HL-60 (cell line): Measurements from ENCODE around the gene PRR23A.

Source experiments
- DNase-seq, 2 experiments: peaks; one replicate each; pipeline ENCODE4 v3.0.0-alpha.2; 2010 to 2020; ENCODE audit warnings: low read depth in 1 of 2, low spot score in 1 of 2
- H3K27ac ChIP-seq: fragments of 250-450 bp; sonication (Bioruptor Pico); replicated peaks from 2 replicates; pipeline ENCODE4 v1.5.1; 2020; ENCODE audit warnings: mild to moderate bottlenecking, moderate library complexity
- H3K27me3 ChIP-seq: fragments of 250-450 bp; sonication (Bioruptor Pico); 2 replicates; pipeline ENCODE4 v1.5.1; 2021; ENCODE audit warnings: mild to moderate bottlenecking, moderate library complexity; ENCODE audit not compliant: insufficient read depth, poor library complexity, severe bottlenecking
- H3K4me3 ChIP-seq: replicated peaks from 2 replicates; pipeline ENCODE4 v1.5.1; 2011; ENCODE audit warnings: mild to moderate bottlenecking, control low read depth, low read length; ENCODE audit not compliant: insufficient read depth
- CTCF ChIP-seq: IDR thresholded peaks from one replicate; pipeline ENCODE4 v1.5.1; 2011; ENCODE audit warnings: low read length, control low read depth, inconsistent platforms; ENCODE audit not compliant: insufficient read depth
- GABPA ChIP-seq: IDR thresholded peaks from 2 replicates; pipeline ENCODE4 v1.6.1; 2012; ENCODE audit warnings: low read depth
- POLR2AphosphoS5 ChIP-seq: IDR thresholded peaks from 2 replicates; pipeline ENCODE4 v1.6.1; 2012; ENCODE audit warnings: low read depth
- REST ChIP-seq: IDR thresholded peaks from 2 replicates; pipeline ENCODE4 v1.6.1; 2012; ENCODE audit warnings: low read depth; ENCODE audit not compliant: insufficient replicate concordance
- SPI1 ChIP-seq: IDR thresholded peaks from 2 replicates; pipeline ENCODE4 v1.6.1; 2012; ENCODE audit warnings: low read depth, mild to moderate bottlenecking, borderline replicate concordance

Gene PRR23A

DNA sequence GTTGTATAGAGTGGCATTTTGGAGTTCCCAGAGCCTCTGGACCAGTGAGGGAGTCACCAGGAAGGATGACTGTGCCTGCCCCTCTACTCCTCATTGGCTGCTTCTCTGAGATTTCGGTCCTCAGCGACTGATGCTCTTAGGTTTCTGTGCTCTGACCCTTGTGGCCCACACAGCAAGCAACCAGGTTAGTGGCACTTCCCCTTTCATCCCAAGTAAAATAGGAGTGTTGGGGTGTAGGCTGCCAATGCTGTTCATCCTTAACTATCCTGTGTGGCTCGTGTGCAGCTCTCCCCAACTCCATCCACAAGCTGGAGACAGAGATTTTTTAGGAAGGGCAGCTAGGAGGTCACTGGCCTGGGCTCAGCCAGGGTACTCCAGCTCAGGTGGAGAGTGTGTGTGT lies 21.3 kb downstream of the PRR23A start:
- TF ChIP-seq REST (no peak), CTCF (no peak), POLR2AphosphoS5 (no peak), SPI1 (peak; percentile 52; the same call in 1 of the 2 replicates), GABPA (no peak)
- Histone ChIP-seq H3K27me3 (no peaks in the 10 kb centered on the region), H3K27ac (no peak overlapping the region), H3K4me3 (no peak overlapping the region)
- DNase-seq = no peak

- Histone ChIP-seq H3K4me3 (no peak overlapping the region), H3K27me3 (no peaks in the 10 kb centered on the region), H3K27ac (no peak overlapping the region)
- DNase-seq = no peak
- TF ChIP-seq GABPA (no peak), POLR2AphosphoS5 (no peak), REST (no peak), SPI1 (no peak), CTCF (no peak)
Observed at GRCh38 chr3:138976047-138976446, 30.0 kb downstream of the PRR23A start.

DNA sequence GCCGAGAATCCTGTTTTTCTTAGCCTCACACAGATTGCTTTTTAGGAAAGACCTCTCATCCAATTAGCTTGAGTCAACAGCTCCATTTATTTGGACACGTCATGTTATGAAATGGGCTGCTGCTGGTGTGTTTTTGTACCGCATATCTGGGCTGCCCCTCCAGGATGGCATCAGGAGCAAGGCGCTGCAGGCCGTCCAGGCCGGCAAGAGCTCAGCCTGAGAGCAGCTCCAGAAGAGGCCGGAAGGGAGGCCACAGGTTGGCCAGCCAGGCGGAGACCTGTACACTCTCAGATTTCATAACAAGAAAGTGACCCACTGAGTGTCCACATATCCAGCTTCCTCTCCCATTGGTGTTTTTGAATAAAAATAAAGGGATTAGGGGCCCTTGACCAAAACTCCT lies 30.7 kb downstream of the PRR23A start:
- no peak for DNase-seq
- TF ChIP-seq POLR2AphosphoS5 = no peak
- no peak for TF ChIP-seq REST
- no peak overlapping the region for H3K4me3 ChIP-seq
- no peaks in the 10 kb centered on the region for H3K27me3 ChIP-seq
- H3K27ac ChIP-seq = no peak overlapping the region

DNA sequence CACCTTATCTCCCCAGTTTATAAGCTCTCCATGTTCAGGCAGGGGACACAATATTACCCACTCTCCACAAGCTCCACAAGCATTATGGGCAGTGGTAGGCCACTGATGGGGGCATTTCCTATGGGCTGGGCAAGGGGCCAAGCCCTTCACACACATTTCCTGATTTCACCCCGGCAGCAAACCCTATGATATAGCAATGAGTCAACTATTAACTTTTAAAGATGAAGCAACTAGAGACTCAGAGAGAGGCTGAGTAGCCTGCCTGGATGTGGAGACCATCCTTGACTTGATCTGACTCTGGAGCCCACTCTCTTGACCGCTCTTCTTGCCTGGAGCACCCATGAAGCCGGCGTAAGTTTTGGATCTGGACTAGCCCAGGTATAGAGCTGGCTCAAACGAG lies 31.6 kb downstream of the PRR23A start:
- TF ChIP-seq CTCF (no peak), GABPA (no peak)
- DNase-seq = no peak
- Histone ChIP-seq H3K27ac (no peak overlapping the region), H3K27me3 (peaks cover 3% of the 10 kb centered on the region), H3K4me3 (no peak overlapping the region)
